Keratinocyte (primary cell): ENCODE measurements around the gene MALT1. TPM values are rescaled to one million over a fixed set of nuclear protein-coding genes. Genes with fewer than 3 reads are reported as not detected.

ENCODE experiments used
- DNase-seq: peaks from one replicate; pipeline ENCODE4 v3.0.0-alpha.2; 2011; ENCODE audit warnings: low read depth, missing footprints, low spot score
- FAIRE-seq: peaks from 2 replicates; lab custom pipeline; 2011; peaks lifted over from hg19 to GRCh38; lab: Jason Lieb, UNC
- H2AFZ ChIP-seq: 2 replicates; pipeline ENCODE4 v1.6.0; 2012; ENCODE audit warnings: low read length, control low read depth, inconsistent platforms; ENCODE audit not compliant: control insufficient read depth
- H3K27ac ChIP-seq: 2 replicates; pipeline ENCODE4 v1.5.1; 2011; ENCODE audit warnings: low read length; ENCODE audit not compliant: control insufficient read depth, insufficient read depth
- H3K27me3 ChIP-seq: 3 replicates; pipeline ENCODE4 v1.6.0; 2011; ENCODE audit warnings: low read length; ENCODE audit not compliant: control insufficient read depth, insufficient read depth; ENCODE audit errors: extremely low read depth
- H3K36me3 ChIP-seq, 2 experiments: 2 replicates in 1 of 2; 3 replicates in 1 of 2; pipeline ENCODE4 v1.5.1; 2011; ENCODE audit warnings: low read length in 2 of 2, mild to moderate bottlenecking in 1 of 2; ENCODE audit not compliant: control insufficient read depth in 2 of 2, insufficient read depth in 2 of 2; ENCODE audit errors: extremely low read depth in 1 of 2
- H3K4me1 ChIP-seq: 3 replicates; pipeline ENCODE4 v1.5.1; 2011; ENCODE audit warnings: low read length; ENCODE audit not compliant: control insufficient read depth, insufficient read depth; ENCODE audit errors: extremely low read depth
- H3K4me2 ChIP-seq: 3 replicates; pipeline ENCODE4 v1.6.0; 2011; ENCODE audit warnings: low read depth, low read length; ENCODE audit not compliant: control insufficient read depth, insufficient read depth; ENCODE audit errors: extremely low read depth
- H3K4me3 ChIP-seq, 3 experiments: fragments of 200-600 bp in 1 of 3; sonication (generic) in 1 of 3; 2 replicates in 2 of 3; 3 replicates in 1 of 3; pipeline ENCODE4 v1.5.1; 2011 to 2016; ENCODE audit warnings: low read length in 3 of 3, mild to moderate bottlenecking in 3 of 3, control low read depth in 2 of 3, inconsistent platforms in 1 of 3, low read depth in 1 of 3, mixed read lengths in 1 of 3, mixed run types in 1 of 3, moderate library complexity in 1 of 3; ENCODE audit not compliant: control insufficient read depth in 2 of 3, insufficient read depth in 2 of 3; ENCODE audit errors: extremely low read depth in 1 of 3
- H3K79me2 ChIP-seq: 2 replicates; pipeline ENCODE4 v1.6.0; 2012; ENCODE audit warnings: low read length; ENCODE audit not compliant: control insufficient read depth, insufficient read depth
- H3K9ac ChIP-seq: 3 replicates; pipeline ENCODE4 v1.6.0; 2011; ENCODE audit warnings: low read length; ENCODE audit not compliant: control insufficient read depth, insufficient read depth; ENCODE audit errors: extremely low read depth
- H3K9me1 ChIP-seq: 3 replicates; pipeline ENCODE4 v1.6.0; 2011; ENCODE audit warnings: low read length; ENCODE audit not compliant: control insufficient read depth, insufficient read depth; ENCODE audit errors: extremely low read depth
- H3K9me3 ChIP-seq: 2 replicates; pipeline ENCODE4 v1.5.1; 2012; ENCODE audit warnings: low read depth, low read length; ENCODE audit not compliant: control insufficient read depth
- H4K20me1 ChIP-seq: 3 replicates; pipeline ENCODE4 v1.6.0; 2011; ENCODE audit warnings: low read length; ENCODE audit not compliant: control insufficient read depth, insufficient read depth; ENCODE audit errors: extremely low read depth
- CTCF ChIP-seq, 3 experiments: IDR thresholded peaks in 1 of 3; conservative IDR thresholded peaks in 1 of 3; optimal IDR thresholded peaks in 1 of 3; 2 replicates in 2 of 3; 3 replicates in 1 of 3; pipeline versions ENCODE3 to v1.5.1; 2011; ENCODE audit warnings: low read length in 3 of 3, mild to moderate bottlenecking in 3 of 3, moderate library complexity in 2 of 3, control low read depth in 1 of 3, inconsistent platforms in 1 of 3; ENCODE audit not compliant: insufficient read depth in 2 of 3; ENCODE audit errors: extremely low read depth in 1 of 3
- EZH2 ChIP-seq: IDR thresholded peaks from one replicate; pipeline ENCODE4 v1.6.1; 2012; ENCODE audit warnings: inconsistent platforms, mild to moderate bottlenecking, low read length, moderate library complexity
- dilution Hi-C: fragments of 300-500 bp; cut with MboI; formaldehyde crosslinking; loops from one replicate; pipeline ENCODE4 v1.7.0; 2020; ENCODE audit warnings: low sequenced_read_pairs; ENCODE audit not compliant: extremely low pct_ligation_motif_present
- polyA plus RNA-seq, 5 experiments: library from polyadenylated mRNA; depleted of rRNA in 3 of 5; stranded (reverse) in 3 of 5; stranded (forward) in 1 of 5; unstranded in 1 of 5; fragments of >200 nt; gene quantifications; 1 replicate in 1 of 5; 2 replicates in 3 of 5; 3 replicates in 1 of 5; pipeline versions ENCODE4 v1.2.1 to v1.2.3, GENCODE V29; 2011 to 2012; ENCODE audit warnings: missing spikeins in 2 of 5, low read depth in 1 of 5, low replicate concordance in 1 of 5

MALT1 gene
- polyA plus RNA-seq, 1 donor (not counting 4 experiments of a cell fraction or from before 2014, with no cell fraction given) = 52.1 TPM

DNA sequence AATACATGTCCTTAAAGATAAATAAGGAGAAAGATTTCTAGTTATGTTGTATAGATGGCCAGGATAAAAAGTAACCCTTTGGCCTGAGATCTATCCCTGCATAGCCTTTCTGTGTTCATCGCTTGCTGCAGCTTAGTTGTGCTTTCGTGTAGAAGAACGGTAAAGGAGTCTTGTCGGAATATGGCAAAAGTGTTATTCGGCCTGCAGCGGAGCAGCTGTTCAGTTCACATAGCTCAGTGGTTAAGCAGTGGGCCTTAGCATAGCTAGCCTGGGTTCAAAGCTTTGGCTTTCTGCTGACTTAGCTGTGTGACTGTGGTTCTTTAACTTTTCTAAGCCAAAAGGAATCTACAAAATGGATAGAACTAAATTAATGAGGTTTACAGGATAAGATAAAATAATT, 55.4 kb downstream of the MALT1 start:
- Histone ChIP-seq H3K9ac (no peak overlapping the region), H3K4me3 (no peak overlapping the region), H3K36me3 (peaks cover 10 to 13% of the 10 kb centered on the region in 2 experiments), H3K4me1 (no peaks in the 10 kb centered on the region), H2AFZ (no peak overlapping the region), H3K27me3 (no peaks in the 10 kb centered on the region), H3K9me3 (no peaks in the 10 kb centered on the region), H3K9me1 (no peaks in the 10 kb centered on the region), H4K20me1 (no peaks in the 10 kb centered on the region), H3K79me2 (no peaks in the 10 kb centered on the region), H3K4me2 (no peak overlapping the region), H3K27ac (no peak overlapping the region)
- DNase-seq = no peak
- dilution Hi-C loops = no loop called here
- TF ChIP-seq CTCF (optimal IDR thresholded peaks at IDR 0.05 in 1 of 3, IDR thresholded peaks at IDR 0.05 in 1 of 3, conservative IDR thresholded peaks at IDR 0.05 in 1 of 3; ENCODE audit: extremely low read depth in 1 of 3, insufficient read depth in 2 of 3, low read length in 3 of 3) (no peak), EZH2 (no peak)
- no peak for FAIRE-seq

DNA sequence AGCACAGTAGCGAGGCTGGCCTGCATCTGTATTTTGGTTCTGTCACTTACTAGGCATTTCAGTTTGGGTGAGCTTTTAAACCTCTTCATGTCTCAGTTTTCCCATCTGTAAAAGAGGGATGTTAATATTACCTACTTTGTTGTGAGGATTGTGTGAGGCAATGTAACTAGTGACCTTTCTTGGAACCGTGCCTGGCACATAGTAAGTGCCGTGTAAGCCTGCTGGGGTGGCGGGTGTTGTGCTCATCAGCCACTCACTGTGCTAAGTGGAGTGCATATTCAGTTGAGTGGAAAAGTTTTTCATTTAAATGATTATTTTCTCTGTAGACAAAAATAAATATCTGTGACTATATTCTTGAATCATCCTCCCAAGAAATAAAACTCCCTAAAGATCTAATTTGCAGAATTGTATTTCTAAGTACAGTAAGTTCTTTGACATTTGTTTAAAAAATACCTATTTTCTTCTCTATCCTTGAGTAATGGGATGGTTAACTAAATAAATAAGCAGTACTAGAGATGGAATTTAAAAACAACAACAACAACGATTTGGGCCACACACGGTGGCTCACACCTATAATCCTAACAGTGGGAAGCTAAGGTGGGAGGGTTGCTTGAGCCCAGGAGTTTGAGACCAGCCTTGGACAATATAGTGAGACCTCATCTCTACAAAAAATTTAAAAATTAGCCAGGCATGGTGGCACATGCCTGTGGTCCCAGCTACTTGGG, 56.7 kb downstream of the MALT1 start:
- H4K20me1 ChIP-seq = no peaks in the 10 kb centered on the region
- no peaks in the 10 kb centered on the region for H3K27me3 ChIP-seq
- no peak overlapping the region for H3K27ac ChIP-seq
- dilution Hi-C loops = no loop called here
- H3K4me3 ChIP-seq = no peak overlapping the region
- no peaks in the 10 kb centered on the region for H3K9me3 ChIP-seq
- TF ChIP-seq EZH2 (no peak), CTCF (optimal IDR thresholded peaks at IDR 0.05 in 1 of 3, IDR thresholded peaks at IDR 0.05 in 1 of 3, conservative IDR thresholded peaks at IDR 0.05 in 1 of 3; ENCODE audit: extremely low read depth in 1 of 3, insufficient read depth in 2 of 3, low read length in 3 of 3) (no peak)
- no peak overlapping the region for H2AFZ ChIP-seq
- peaks cover 9 to 12% of the 10 kb centered on the region in 2 experiments for H3K36me3 ChIP-seq
- H3K79me2 ChIP-seq = no peaks in the 10 kb centered on the region
- no peak for FAIRE-seq
- no peaks in the 10 kb centered on the region for H3K4me1 ChIP-seq
- H3K9ac ChIP-seq = no peak overlapping the region
- no peak overlapping the region for H3K4me2 ChIP-seq
- no peaks in the 10 kb centered on the region for H3K9me1 ChIP-seq
- no peak for DNase-seq
